ENCODE data around the gene ACSL6.

The ACSL6 gene

GRCh38 chr5:132010989-132011621 lies 353 bp downstream of the ACSL6 start:
- no peak for DNase-seq (ENCODE audit: extremely low read depth, low read depth)
- no peak for TF ChIP-seq CTCF (IDR thresholded peaks at IDR 0.05; ENCODE audit: low read depth, low read length, missing control alignments)
- H3K4me3 ChIP-seq (replicated peaks; ENCODE audit: low read depth, low read length) = peak overlapping the region; percentile 38; the same call in 1 of the 2 replicates

GRCh38 chr5:132010645-132010988 lies 841 bp downstream of the ACSL6 start:
- H3K4me3 ChIP-seq (replicated peaks; ENCODE audit: low read depth, low read length) = no peak overlapping the region
- no peak for TF ChIP-seq CTCF (IDR thresholded peaks at IDR 0.05; ENCODE audit: low read depth, low read length, missing control alignments)
- DNase-seq (ENCODE audit: extremely low read depth, low read depth) = no peak

DNA sequence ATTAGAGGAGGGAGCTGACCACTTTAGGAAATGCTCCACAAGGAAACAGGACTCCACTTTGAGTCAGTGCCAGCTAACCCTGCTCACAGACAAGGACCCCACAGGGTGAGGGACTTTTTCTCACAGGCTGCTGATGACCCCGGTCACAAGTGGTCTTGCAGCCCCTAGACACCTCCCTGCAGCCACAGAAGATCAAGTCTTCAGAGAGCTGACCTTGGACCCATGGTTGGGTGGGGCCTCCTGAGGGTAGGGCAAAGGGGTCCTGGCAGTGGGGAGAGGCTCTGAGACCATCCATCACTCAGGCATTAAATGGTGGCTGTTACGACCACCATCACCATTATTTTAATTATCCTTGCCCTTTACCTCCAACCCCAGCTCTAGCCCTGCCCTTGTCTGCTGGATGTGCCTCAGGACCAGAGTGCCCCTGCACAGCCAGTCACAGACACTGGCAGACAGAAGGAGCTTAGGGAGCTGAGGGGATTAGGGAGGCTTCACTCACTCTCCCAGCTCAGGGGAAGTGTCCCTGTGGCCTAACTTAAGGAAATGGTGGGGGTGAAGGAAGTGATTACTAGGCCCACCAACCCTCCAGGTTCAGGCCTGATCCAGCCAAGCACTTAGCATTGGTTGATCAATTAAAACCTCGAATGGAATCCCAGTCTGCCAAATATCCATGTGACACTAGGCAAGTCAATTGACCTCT lies 1.6 kb downstream of the ACSL6 start:
- no peak for DNase-seq (ENCODE audit: extremely low read depth, low read depth)
- H3K4me3 ChIP-seq (replicated peaks; ENCODE audit: low read depth, low read length) = no peak overlapping the region
- no peak for TF ChIP-seq CTCF (IDR thresholded peaks at IDR 0.05; ENCODE audit: low read depth, low read length, missing control alignments)

DNA sequence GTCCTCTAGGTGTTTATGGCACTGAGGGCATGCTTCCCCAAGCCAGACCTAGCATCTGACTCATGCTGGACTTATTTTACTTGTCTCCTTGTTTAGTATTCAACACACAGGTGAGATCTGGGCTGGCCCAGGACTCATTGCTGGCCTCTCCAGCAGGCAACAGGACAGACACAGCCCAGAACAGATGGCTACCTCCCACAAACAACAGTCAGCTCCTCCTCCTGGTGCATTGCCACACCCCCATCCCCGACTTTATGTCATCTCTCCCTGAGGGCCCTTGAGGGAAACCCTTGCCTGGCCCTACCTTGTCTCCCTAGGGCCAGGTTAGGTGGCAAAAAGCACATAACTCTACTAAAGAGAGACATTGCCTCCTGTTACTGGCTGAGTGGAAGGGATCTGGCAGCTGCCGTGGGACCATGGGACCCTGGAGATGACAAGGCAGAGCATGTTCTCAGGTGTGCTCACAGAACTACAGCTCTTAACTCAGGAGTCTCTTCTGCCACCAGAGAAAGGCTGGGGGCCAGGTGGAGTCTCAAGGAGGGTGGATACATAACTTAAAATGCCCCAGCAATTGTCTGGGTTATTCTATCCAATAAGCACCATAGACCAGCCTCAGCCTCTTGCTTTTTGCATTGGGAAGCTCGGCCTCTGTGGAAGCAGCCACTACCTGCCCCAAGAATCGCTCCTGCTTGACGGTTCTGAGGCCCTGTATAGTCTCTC lies 2.3 kb downstream of the ACSL6 start:
- TF ChIP-seq CTCF (IDR thresholded peaks at IDR 0.05; ENCODE audit: low read depth, low read length, missing control alignments) = no peak
- no peak overlapping the region for H3K4me3 ChIP-seq (replicated peaks; ENCODE audit: low read depth, low read length)
- no peak for DNase-seq (ENCODE audit: extremely low read depth, low read depth)

- H3K4me3 ChIP-seq (replicated peaks; ENCODE audit: low read depth, low read length) = no peak overlapping the region
- DNase-seq (ENCODE audit: extremely low read depth, low read depth) = no peak
- TF ChIP-seq CTCF (IDR thresholded peaks at IDR 0.05; ENCODE audit: low read depth, low read length, missing control alignments) = no peak
These were observed 3.3 kb downstream of the ACSL6 start for GRCh38 chr5:132008163-132008473.

DNA sequence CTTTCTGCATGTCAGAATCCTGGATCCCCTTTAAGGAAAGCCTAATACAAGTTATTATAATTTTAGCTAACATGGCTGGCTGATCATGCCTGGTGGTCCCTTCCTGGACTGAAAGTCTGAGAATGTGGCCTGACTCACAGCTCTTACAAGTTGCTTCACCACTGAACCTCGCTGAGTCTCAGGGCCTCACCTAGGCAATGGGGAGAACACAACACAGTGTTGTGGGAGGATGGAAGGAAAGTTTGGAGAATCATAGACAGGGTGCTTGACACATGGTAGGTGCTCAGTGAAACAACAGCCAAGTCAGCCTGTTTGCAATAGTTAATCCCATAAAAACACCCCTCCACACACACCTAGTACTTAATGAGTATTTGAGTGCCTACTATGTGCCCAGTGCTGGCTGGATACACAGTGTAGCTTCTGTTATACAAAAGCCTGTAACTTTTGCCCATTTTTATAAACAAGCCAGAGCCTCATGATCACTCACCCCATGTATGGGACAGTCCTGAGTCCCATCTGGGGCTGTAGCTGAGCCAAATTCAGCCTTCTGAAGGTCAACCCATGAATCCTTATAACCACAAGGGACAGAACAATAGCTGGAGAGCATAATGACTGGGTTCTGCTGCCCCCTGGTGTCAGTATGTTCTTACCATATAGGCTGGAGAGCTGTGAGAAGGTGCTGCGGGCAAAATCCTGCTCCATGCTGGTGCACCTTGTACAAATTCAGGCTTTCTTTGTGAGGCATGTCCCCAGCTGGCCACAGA lies 3.9 kb downstream of the ACSL6 start:
- peak; percentile 79 for DNase-seq (ENCODE audit: extremely low read depth, low read depth)
- TF ChIP-seq CTCF (IDR thresholded peaks at IDR 0.05; ENCODE audit: low read depth, low read length, missing control alignments) = peak; percentile 74

More for the DNA sequence above, 3.9 kb downstream of the ACSL6 start:
- no peak overlapping the region for H3K4me3 ChIP-seq (replicated peaks; ENCODE audit: low read depth, low read length)

Data from HFF-Myc (cell line).